Stomach (tissue), 4 donors: ENCODE data around the gene CTNNA3.

Source experiments
- CTCF ChIP-seq, 7 experiments: fragments of 450-650 bp in 4 of 7; fragments of 200-600 bp in 3 of 7; sonication (generic) in 3 of 7; IDR thresholded peaks; one replicate each; pipeline ENCODE4 v1.5.1; 2016 to 2019; ENCODE audit warnings: antibody characterized with exemption in 7 of 7, control low read depth in 2 of 7, mild to moderate bottlenecking in 1 of 7
- POLR2A ChIP-seq, 4 donors: fragments of 450-650 bp; IDR thresholded peaks; one replicate each; pipeline ENCODE4 v1.6.1; 2016; ENCODE audit warnings: antibody characterized with exemption in 4 of 4, control low read depth in 2 of 4, mild to moderate bottlenecking in 1 of 4, moderate library complexity in 1 of 4

DNA sequence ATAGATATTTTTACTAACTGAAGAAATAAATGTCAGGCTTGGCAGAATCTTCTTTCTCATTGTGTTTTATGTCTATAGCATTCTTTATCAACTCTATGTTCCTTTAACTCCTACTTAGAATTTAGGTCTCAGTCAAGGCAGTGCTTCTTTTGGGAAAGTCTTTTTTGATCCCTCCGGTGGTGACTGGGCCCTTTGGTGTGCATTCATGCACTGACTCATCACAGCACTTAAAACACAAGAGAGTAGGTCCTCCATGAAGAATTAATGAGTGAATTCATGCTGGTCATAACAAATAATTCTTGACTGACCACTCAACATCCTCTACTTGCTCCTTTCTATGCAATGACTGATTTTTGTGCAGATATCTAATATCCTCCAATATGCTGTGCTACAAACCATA lies 1229.0 kb downstream of the CTNNA3 start:
- TF ChIP-seq CTCF (IDR thresholded peaks at IDR 0.05) = no peak
- no peak for TF ChIP-seq POLR2A (IDR thresholded peaks at IDR 0.05)
